Stomach (tissue), 9 donors: Measurements from ENCODE around the gene NDUFS5. TPM values are rescaled to one million over a fixed set of nuclear protein-coding genes. Genes with fewer than 3 reads are reported as not detected.

Source experiments
- DNase-seq, 2 donors: peaks; one replicate each; pipeline versions ENCODE4 v3.0.0 to v3.0.0-alpha.2; 2013 to 2019
- H3K27ac ChIP-seq, 5 donors: fragments of 200-600 bp in 4 of 5; sonication (generic) in 4 of 5; one replicate each; pipeline ENCODE4 v1.5.1; 2013 to 2019; ENCODE audit warnings: mild to moderate bottlenecking in 1 of 5, moderate library complexity in 1 of 5
- H3K27me3 ChIP-seq, 3 donors: fragments of 200-600 bp; sonication (generic); one replicate each; pipeline ENCODE4 v1.5.1; 2017 to 2019; ENCODE audit warnings: mixed run types in 1 of 3
- H3K36me3 ChIP-seq, 4 donors: fragments of 200-600 bp; sonication (generic); 1 replicate in 3 of 4; 2 replicates in 1 of 4; pipeline ENCODE4 v1.5.1; 2016 to 2019
- H3K4me1 ChIP-seq, 4 donors: fragments of 200-600 bp; sonication (generic); one replicate each; pipeline ENCODE4 v1.5.1; 2016 to 2019
- H3K4me3 ChIP-seq, 4 donors: fragments of 200-600 bp; sonication (generic) in 3 of 4; one replicate each; pipeline ENCODE4 v1.5.1; 2016 to 2019; ENCODE audit warnings: mild to moderate bottlenecking in 1 of 4
- H3K9me3 ChIP-seq, 4 donors: fragments of 200-600 bp; sonication (generic); one replicate each; pipeline ENCODE4 v1.5.1; 2016 to 2019
- EP300 ChIP-seq: sonication (generic); formaldehyde crosslinking; IDR thresholded peaks from one replicate; pipeline ENCODE4 v1.6.1; 2017; ENCODE audit warnings: antibody characterized with exemption
- POLR2A ChIP-seq, 4 donors: fragments of 450-650 bp; IDR thresholded peaks; one replicate each; pipeline ENCODE4 v1.6.1; 2016; ENCODE audit warnings: antibody characterized with exemption in 4 of 4, control low read depth in 2 of 4, mild to moderate bottlenecking in 1 of 4, moderate library complexity in 1 of 4
- POLR2AphosphoS5 ChIP-seq, 3 donors: sonication (generic); formaldehyde crosslinking; IDR thresholded peaks; one replicate each; pipeline ENCODE4 v1.6.1; 2016; ENCODE audit warnings: antibody characterized with exemption in 3 of 3
- WGBS, 5 donors: extraction: QIAGEN DNeasy Blood & Tissue Kit in 3 of 5; methylation state at CpG; one replicate each; pipeline versions ENCODE4 v1.1.5 to v1.1.7; 2013 to 2018; 5-methylcytosine and 5-hydroxymethylcytosine counted together
- intact Hi-C: fragments of 100-400 bp; cut with DNase I; formaldehyde crosslinking; loops from one replicate; pipeline ENCODE4 v1.15.1; 2023; ENCODE audit warnings: low total_unique reads
- polyA plus RNA-seq, 3 donors: library from polyadenylated mRNA; stranded (reverse); fragments of 200-250 nt; gene quantifications; one replicate each; pipeline ENCODE4 v1.2.3, GENCODE V29; 2013
- total RNA-seq, 5 donors: library from RNA; depleted of rRNA; stranded (reverse); fragments of >200 nt; gene quantifications; one replicate each; pipeline versions ENCODE4 v1.1.0 to v1.2.3, GENCODE V29; 2014 to 2016
- TF ChIP-seq, protein P1 (sequence below), 7 experiments: fragments of 450-650 bp in 4 of 7; fragments of 200-600 bp in 3 of 7; sonication (generic) in 3 of 7; IDR thresholded peaks; one replicate each; pipeline ENCODE4 v1.5.1; 2016 to 2019; ENCODE audit warnings: antibody characterized with exemption in 7 of 7, control low read depth in 2 of 7, mild to moderate bottlenecking in 1 of 7
- donor health status: healthy with polysubstance abuse.
- donor health status: Bipolar disorder and iron deficiency.
- donor health status: healthy.

The NDUFS5 gene
- total and polyA plus RNA-seq, 8 donors: 104 to 829 (median 330) TPM

- Histone ChIP-seq H3K27ac (peak overlapping the region in 2 of 5 donors; percentile 41 to 63), H3K9me3 (no peaks in the 10 kb centered on the region), H3K27me3 (peaks cover 0 to 43% (median 25%) of the 10 kb centered on the region in 3 donors), H3K36me3 (no peaks in the 10 kb centered on the region), H3K4me1 (peaks cover 12 to 33% (median 24%) of the 10 kb centered on the region in 4 donors), H3K4me3 (peak overlapping the region; percentile 57 to 72 (median 62))
- intact Hi-C loops: no loop called here
- no peak for DNase-seq
- 21 to 27% (median 25%) methylated on average over 23 to 29 of the region's 29 CpGs for WGBS, 5 donors
- TF ChIP-seq, protein P1, sequence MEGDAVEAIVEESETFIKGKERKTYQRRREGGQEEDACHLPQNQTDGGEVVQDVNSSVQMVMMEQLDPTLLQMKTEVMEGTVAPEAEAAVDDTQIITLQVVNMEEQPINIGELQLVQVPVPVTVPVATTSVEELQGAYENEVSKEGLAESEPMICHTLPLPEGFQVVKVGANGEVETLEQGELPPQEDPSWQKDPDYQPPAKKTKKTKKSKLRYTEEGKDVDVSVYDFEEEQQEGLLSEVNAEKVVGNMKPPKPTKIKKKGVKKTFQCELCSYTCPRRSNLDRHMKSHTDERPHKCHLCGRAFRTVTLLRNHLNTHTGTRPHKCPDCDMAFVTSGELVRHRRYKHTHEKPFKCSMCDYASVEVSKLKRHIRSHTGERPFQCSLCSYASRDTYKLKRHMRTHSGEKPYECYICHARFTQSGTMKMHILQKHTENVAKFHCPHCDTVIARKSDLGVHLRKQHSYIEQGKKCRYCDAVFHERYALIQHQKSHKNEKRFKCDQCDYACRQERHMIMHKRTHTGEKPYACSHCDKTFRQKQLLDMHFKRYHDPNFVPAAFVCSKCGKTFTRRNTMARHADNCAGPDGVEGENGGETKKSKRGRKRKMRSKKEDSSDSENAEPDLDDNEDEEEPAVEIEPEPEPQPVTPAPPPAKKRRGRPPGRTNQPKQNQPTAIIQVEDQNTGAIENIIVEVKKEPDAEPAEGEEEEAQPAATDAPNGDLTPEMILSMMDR (IDR thresholded peaks at IDR 0.05): no peak
- no peak for TF ChIP-seq POLR2AphosphoS5 (IDR thresholded peaks at IDR 0.05)
- TF ChIP-seq EP300: no peak
These were observed 56.1 kb downstream of the NDUFS5 start for GRCh38 chr1:39082010-39082799.

DNA sequence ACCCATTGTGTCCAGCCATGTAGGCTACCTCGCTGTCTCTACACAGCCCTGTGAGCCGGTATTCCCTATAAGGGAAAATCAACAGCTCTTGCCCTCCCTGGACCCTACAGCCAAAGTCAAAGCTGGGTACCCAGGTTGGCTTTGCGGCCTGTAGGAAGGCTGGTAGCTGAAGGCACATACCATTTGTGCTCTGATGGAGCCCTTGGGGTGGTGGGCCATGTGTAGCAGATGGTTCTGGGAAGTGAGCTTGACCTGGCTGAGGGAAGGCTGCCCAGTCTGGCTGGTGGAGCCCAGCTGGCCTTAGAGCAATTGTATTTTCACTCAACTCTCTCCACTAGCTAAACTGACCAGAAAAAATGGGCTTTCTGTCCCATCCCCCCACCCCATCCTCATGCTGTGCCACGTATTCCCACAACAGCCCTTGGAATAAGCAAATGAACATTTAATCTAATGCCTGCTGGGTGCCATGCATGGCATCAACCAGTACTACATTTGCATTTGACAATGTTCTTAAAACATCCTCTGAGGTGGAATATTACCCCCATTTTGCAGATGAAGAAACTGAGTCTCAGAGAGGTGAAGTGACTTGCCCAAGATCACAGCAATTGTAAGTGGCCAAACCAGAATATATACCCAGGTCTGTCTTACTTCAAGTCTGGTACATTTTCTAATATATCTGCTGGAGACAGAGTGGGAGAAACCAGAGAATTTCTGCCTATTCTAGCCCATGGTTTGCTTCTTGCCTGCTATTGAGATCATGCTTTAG is 56.8 kb downstream of the NDUFS5 start:
- intact Hi-C loops: no loop called here
- Histone ChIP-seq H3K27ac (no peak overlapping the region), H3K9me3 (no peaks in the 10 kb centered on the region), H3K36me3 (no peaks in the 10 kb centered on the region), H3K27me3 (peaks cover 0 to 43% (median 25%) of the 10 kb centered on the region in 3 donors), H3K4me1 (peaks cover 12 to 35% (median 24%) of the 10 kb centered on the region in 4 donors), H3K4me3 (no peak overlapping the region)
- WGBS, 5 donors: 91 to 97% (median 95%) methylated on average over 4 of the region's 4 CpGs
- no peak for DNase-seq
- no peak for TF ChIP-seq POLR2AphosphoS5 (IDR thresholded peaks at IDR 0.05)
- TF ChIP-seq EP300: no peak
- no peak for TF ChIP-seq POLR2A (IDR thresholded peaks at IDR 0.05)

DNA sequence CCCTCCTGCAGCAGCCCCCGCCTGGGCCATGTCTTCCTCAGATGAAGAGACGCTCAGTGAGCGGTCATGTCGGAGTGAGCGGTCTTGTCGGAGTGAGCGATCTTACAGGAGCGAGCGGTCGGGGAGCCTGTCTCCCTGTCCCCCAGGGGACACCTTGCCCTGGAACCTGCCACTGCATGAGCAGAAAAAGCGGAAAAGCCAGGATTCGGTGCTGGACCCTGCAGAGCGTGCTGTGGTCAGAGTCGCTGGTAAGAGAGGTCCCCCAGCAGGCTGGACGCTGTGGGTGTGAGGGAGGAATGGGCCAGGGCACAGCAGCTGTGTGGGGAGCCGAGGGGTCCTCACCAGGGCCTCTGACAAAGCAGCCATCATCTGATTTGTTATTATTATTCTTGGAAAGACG is 58.0 kb downstream of the NDUFS5 start:
- no peak overlapping the region for H3K4me3 ChIP-seq
- H3K36me3 ChIP-seq: no peaks in the 10 kb centered on the region
- peaks cover 0 to 43% (median 25%) of the 10 kb centered on the region in 3 donors for H3K27me3 ChIP-seq
- H3K4me1 ChIP-seq: peaks cover 12 to 35% (median 24%) of the 10 kb centered on the region in 4 donors
- no peak overlapping the region for H3K27ac ChIP-seq
- TF ChIP-seq, protein P1 (IDR thresholded peaks at IDR 0.05): no peak
- TF ChIP-seq POLR2A (IDR thresholded peaks at IDR 0.05): no peak
- no peak for TF ChIP-seq EP300
- TF ChIP-seq POLR2AphosphoS5 (IDR thresholded peaks at IDR 0.05): no peak
- 86 to 94% (median 94%) methylated on average over 17 of the region's 17 CpGs for WGBS, 5 donors
- intact Hi-C loops: no loop called here
- no peak for DNase-seq
- H3K9me3 ChIP-seq: no peaks in the 10 kb centered on the region

Other genes with a start within 250 kb of the NDUFS5 start
- gene RRAGC, start 166.6 kb upstream of the NDUFS5 start, total RNA-seq: 10 to 100 TPM in 3 of 5 donors, 1 to 10 TPM in 2; 1.2 to 25.0 (median 11.2) TPM
- 10 to 100 TPM in 2 of 3 donors, 1 to 10 TPM in 1; 9.7 to 15.3 (median 14.9) TPM for gene RRAGC, start 166.6 kb upstream of the NDUFS5 start, polyA plus RNA-seq
- gene MYCBP, start 153.0 kb upstream of the NDUFS5 start, total RNA-seq: 100 to 1,000 TPM in 1 of 5 donors, 10 to 100 TPM in 2, 1 to 10 TPM in 2; 2.2 to 111 (median 12.3) TPM
- 10 to 100 TPM; 12.4 to 33.0 (median 25.3) TPM for gene MYCBP, start 153.0 kb upstream of the NDUFS5 start, polyA plus RNA-seq
- under 1 TPM in 1 of 5 donors, not detected in 4; 0.73 TPM for gene GJA9, start 144.8 kb upstream of the NDUFS5 start, total RNA-seq
- under 1 TPM in 1 of 3 donors, not detected in 2; 0.25 TPM for gene GJA9, start 144.8 kb upstream of the NDUFS5 start, polyA plus RNA-seq
- gene RHBDL2, start 84.5 kb upstream of the NDUFS5 start, total RNA-seq: 10 to 100 TPM in 2 of 5 donors, 1 to 10 TPM in 1, not detected in 2; 9.0 to 24.9 (median 14.5) TPM
- 1 to 10 TPM; 4.3 to 9.3 (median 4.5) TPM for gene RHBDL2, start 84.5 kb upstream of the NDUFS5 start, polyA plus RNA-seq
- 100 to 1,000 TPM in 1 of 5 donors, 10 to 100 TPM in 4; 25.1 to 134 (median 48.1) TPM for gene AKIRIN1, start 35.1 kb upstream of the NDUFS5 start, total RNA-seq
- gene AKIRIN1, start 35.1 kb upstream of the NDUFS5 start, polyA plus RNA-seq: 10 to 100 TPM; 14.8 to 35.6 (median 28.5) TPM
- 100 to 1,000 TPM; 170 to 662 (median 401) TPM for gene MACF1, start 178.3 kb downstream of the NDUFS5 start, total RNA-seq
- gene MACF1, start 178.3 kb downstream of the NDUFS5 start, polyA plus RNA-seq: 10 to 100 TPM; 16.8 to 40.1 (median 26.8) TPM